Activated T-cell treated with anti-CD3 and anti-CD28 coated beads, Interleukin-2, amount 50 U/mL, for 1 hour (primary cell): ENCODE results near the gene LRRC34.

Experiments used
- DNase-seq: peaks from one replicate; pipeline ENCODE4 v3.0.0-alpha.2; 2020

Gene LRRC34

GRCh38 chr3:169760479-169760878, 52.2 kb downstream of the LRRC34 start:
- DNase-seq, result no peak

DNA sequence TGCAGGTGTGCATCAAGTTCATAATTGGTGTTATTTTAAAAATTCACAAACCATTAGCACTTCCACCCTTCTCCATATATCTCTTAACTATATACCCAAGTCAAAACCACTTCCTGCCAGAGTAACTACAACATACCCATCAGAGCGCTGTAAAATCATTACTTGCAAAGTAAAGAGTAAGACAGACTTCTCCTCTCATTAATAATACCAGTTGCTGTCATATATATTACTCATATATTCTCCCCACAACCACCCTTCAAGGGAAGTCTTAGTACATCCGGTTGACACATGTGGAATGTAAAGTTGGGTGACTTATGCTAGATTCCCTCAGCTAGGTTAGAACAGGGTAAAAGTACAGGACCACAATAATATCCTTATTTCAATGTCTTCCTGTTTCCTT, 53.4 kb downstream of the LRRC34 start:
- no peak for DNase-seq

DNA sequence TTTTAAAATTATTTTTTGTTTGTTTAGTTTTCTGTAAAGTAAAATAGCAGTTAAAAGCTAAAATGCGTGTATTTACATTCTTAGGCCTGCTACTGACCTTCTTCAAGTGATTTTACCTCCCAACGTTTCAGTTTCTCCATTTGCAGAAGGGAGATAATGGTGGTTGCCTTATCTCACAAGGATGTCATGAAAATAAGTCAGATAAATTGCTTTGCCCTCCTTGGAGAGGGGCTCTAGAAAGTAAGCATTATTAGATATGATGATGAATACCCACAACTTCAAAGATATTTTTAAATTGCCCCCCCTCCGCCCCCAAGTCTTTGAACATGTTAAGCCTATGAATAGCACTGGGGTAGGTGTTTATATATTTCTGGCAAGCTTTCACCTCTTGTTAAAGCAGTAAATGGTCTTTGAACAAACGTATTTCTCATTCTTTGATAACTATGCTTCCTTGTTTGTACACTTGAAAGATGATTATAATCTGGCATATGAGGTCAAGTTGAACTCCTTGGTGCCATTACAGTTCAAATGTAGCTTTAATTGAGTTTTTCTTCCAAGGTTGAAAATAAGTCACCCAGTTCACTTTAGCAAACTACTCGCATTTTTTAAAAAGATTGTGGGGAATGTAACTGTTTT, 54.2 kb downstream of the LRRC34 start:
- no peak for DNase-seq

GRCh38 chr3:169755488-169755887, 57.2 kb downstream of the LRRC34 start:
- no peak for DNase-seq

DNA sequence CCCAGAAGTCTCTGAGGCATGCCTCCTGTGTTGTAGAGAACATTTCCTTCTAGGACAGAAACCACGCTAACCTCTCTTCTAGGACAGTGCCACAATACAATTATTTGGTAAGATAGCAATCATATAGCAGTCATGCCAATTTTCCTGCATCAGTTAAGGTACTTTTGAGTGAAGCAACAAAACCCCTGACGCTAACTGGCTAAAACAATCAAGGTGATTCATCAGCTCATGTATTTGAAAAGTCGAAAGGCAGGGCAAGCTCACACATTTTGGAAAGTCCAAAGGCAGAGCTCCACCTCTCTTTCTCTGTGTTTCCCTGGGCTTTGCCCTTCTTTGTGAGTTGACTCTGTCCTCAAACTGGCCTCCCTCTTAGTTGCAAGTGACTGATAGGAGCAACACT, 58.0 kb downstream of the LRRC34 start:
- DNase-seq, result no peak

- DNase-seq, result no peak
Observed at GRCh38 chr3:169751875-169752274, 60.8 kb downstream of the LRRC34 start.

GRCh38 chr3:169750665-169751064, 62.0 kb downstream of the LRRC34 start:
- no peak for DNase-seq

- DNase-seq, result no peak
Observed at GRCh38 chr3:169748670-169749069, 64.0 kb downstream of the LRRC34 start.

DNA sequence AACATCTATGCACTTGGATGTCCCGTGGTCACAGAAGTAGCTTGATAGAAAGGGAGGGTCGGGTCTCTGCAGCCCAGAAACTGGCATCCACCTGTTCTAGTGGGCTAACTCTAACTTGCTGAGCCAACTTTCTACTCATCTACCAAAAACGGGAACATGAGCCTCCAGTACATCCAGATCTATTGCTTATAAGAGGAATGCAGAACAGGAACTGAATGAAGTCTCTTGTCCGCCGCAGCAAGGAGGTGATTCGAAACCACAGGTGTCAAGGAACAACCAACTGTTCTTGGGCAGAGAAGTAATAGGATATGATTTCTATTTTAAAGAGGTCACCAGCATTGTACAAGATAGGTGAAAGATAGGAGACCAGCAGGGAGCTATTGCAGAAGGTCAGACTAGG, 65.8 kb downstream of the LRRC34 start:
- DNase-seq, result no peak

DNA sequence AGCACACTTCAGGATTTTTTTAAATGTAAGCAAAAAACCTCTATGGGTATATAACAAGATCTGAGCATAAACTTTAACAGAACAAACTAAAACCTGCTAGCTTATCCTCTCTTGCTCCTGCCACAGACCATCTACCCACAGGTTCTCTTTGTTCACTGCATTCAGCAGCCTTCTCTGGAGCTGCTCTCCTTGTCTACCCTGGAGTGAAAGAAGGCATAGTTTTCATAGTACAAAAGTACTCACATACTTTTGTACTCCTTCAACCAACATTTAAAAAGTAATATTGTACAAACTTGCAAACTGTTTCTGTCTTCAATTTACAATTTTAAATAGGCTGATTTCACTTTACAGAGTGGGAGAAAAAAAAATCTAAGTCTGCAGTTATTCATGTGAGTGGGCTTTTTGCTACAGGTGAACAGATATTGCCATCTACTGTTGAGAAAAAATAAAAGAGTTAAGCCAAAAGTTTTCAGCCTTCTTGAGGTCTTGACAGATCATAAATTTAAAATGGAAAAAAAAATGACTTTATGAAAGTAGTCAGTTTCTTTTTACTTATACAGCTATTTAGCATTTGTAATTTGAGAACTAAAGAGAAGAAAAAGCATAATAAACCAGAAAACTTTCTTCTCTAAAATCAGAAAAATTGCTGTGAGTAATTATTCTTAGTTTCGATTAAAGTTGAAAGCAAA, 68.2 kb downstream of the LRRC34 start:
- DNase-seq, result no peak
